NB4 (cell line): ENCODE results near the gene GDAP1L1.

ENCODE experiments used
- POLR2A ChIP-seq: IDR thresholded peaks from 2 replicates; pipeline ENCODE4 v1.6.1; 2011; ENCODE audit warnings: mild to moderate bottlenecking; ENCODE audit not compliant: insufficient read length; ENCODE audit errors: extremely low read depth
- TF ChIP-seq, protein P1 (sequence below): IDR thresholded peaks from 2 replicates; pipeline ENCODE4 v1.6.1; 2011; ENCODE audit warnings: low read depth, low read length
- TF ChIP-seq, protein P2 (sequence below): IDR thresholded peaks from one replicate; pipeline ENCODE4 v1.5.1; 2012; ENCODE audit warnings: low read depth, low read length

GRCh38 chr20:44210406-44211176 lies 36.5 kb upstream of the GDAP1L1 start, which contains the start of gene OSER1:
- peak; percentile 53 for TF ChIP-seq POLR2A
- TF ChIP-seq, protein P1, sequence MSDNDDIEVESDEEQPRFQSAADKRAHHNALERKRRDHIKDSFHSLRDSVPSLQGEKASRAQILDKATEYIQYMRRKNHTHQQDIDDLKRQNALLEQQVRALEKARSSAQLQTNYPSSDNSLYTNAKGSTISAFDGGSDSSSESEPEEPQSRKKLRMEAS, result peak; percentile 100
- TF ChIP-seq, protein P2, sequence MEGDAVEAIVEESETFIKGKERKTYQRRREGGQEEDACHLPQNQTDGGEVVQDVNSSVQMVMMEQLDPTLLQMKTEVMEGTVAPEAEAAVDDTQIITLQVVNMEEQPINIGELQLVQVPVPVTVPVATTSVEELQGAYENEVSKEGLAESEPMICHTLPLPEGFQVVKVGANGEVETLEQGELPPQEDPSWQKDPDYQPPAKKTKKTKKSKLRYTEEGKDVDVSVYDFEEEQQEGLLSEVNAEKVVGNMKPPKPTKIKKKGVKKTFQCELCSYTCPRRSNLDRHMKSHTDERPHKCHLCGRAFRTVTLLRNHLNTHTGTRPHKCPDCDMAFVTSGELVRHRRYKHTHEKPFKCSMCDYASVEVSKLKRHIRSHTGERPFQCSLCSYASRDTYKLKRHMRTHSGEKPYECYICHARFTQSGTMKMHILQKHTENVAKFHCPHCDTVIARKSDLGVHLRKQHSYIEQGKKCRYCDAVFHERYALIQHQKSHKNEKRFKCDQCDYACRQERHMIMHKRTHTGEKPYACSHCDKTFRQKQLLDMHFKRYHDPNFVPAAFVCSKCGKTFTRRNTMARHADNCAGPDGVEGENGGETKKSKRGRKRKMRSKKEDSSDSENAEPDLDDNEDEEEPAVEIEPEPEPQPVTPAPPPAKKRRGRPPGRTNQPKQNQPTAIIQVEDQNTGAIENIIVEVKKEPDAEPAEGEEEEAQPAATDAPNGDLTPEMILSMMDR, result no peak
